GM23248 (cell line): ENCODE data around the gene HOXA2.
A peak's percentile ranks its signal among the peaks of the same experiment; 100 is the strongest.

Experiments used
- EZH2 ChIP-seq: fragments of 200-600 bp; sonication (generic); IDR thresholded peaks from 2 replicates; pipeline ENCODE4 v1.6.1; 2018; ENCODE audit warnings: antibody characterized with exemption, mild to moderate bottlenecking; ENCODE audit not compliant: insufficient read depth, poor library complexity, severe bottlenecking
- EZH2phosphoT487 ChIP-seq: fragments of 200-600 bp; sonication (generic); IDR thresholded peaks from 2 replicates; pipeline ENCODE4 v1.6.1; 2018; ENCODE audit warnings: antibody characterized with exemption, moderate library complexity, mild to moderate bottlenecking, low read depth; ENCODE audit not compliant: insufficient read depth

GRCh38 chr7:27134392-27134791, 31.9 kb upstream of the HOXA2 start:
- TF ChIP-seq EZH2 (no peak), EZH2phosphoT487 (0 out of 2 replicates have a peak, but pooled peaks have one; percentile 76)
